HG02885 (cell line): ENCODE measurements around the gene LRRC8A.

Experiments used
- ATAC-seq: cut with Tn5 transposase; IDR thresholded peaks from one replicate; pipeline ENCODE4 v1.9.1; 2021; ENCODE audit warnings: mild to moderate bottlenecking; ENCODE audit not compliant: unreplicated experiment, poor library complexity

The LRRC8A gene

GRCh38 chr9:128899566-128900322, 17.8 kb downstream of the LRRC8A start:
- ATAC-seq, result no peak

- ATAC-seq, result no peak
Observed at GRCh38 chr9:128901379-128901778, 19.4 kb downstream of the LRRC8A start.

GRCh38 chr9:128901822-128902221, 19.9 kb downstream of the LRRC8A start:
- ATAC-seq, result no peak

- ATAC-seq, result peak; percentile 87
Observed at GRCh38 chr9:128902351-128903078, 20.6 kb downstream of the LRRC8A start.

- no peak for ATAC-seq
Observed at GRCh38 chr9:128903079-128903461, 21.1 kb downstream of the LRRC8A start.

GRCh38 chr9:128903871-128904620, 22.1 kb downstream of the LRRC8A start:
- ATAC-seq, result no peak

GRCh38 chr9:128905964-128906363, 24.0 kb downstream of the LRRC8A start:
- no peak for ATAC-seq

GRCh38 chr9:128906741-128907140, 24.8 kb downstream of the LRRC8A start:
- no peak for ATAC-seq

- ATAC-seq, result no peak
Observed at GRCh38 chr9:128908372-128908771, 26.4 kb downstream of the LRRC8A start.

GRCh38 chr9:128909859-128910258, 27.9 kb downstream of the LRRC8A start:
- no peak for ATAC-seq

- ATAC-seq, result no peak
Observed at GRCh38 chr9:128910906-128911305, 29.0 kb downstream of the LRRC8A start.

GRCh38 chr9:128911529-128912035, 29.6 kb downstream of the LRRC8A start:
- ATAC-seq, result no peak

- no peak for ATAC-seq
Observed at GRCh38 chr9:128912270-128912853, 30.4 kb downstream of the LRRC8A start.

- ATAC-seq, result no peak
Observed at GRCh38 chr9:128913048-128913900, 31.3 kb downstream of the LRRC8A start.

GRCh38 chr9:128913995-128914772, 32.3 kb downstream of the LRRC8A start:
- no peak for ATAC-seq

- ATAC-seq, result no peak
Observed at GRCh38 chr9:128916204-128916603, 34.3 kb downstream of the LRRC8A start.

GRCh38 chr9:128916745-128917144, 34.8 kb downstream of the LRRC8A start:
- ATAC-seq, result no peak

GRCh38 chr9:128917151-128917849, 35.4 kb downstream of the LRRC8A start:
- ATAC-seq, result no peak
